PC-9 (cell line): ENCODE data around the gene ZNF154.

Experiments used
- CTCF ChIP-seq: fragments of 200-600 bp; sonication (generic); conservative IDR thresholded peaks from 2 replicates; pipeline ENCODE4 v1.6.1; 2017; ENCODE audit warnings: mixed run types, antibody characterized with exemption, mild to moderate bottlenecking, moderate library complexity
- EZH2 ChIP-seq: fragments of 200-600 bp; sonication (generic); IDR thresholded peaks from 2 replicates; pipeline ENCODE4 v1.8.0; 2017; ENCODE audit warnings: antibody characterized with exemption, low read depth

- no peak for TF ChIP-seq CTCF
- no peak for TF ChIP-seq EZH2
Observed at GRCh38 chr19:57709616-57710015, 612 bp upstream of the ZNF154 start.
